ENCODE measurements around the gene PPP3CB.

Gene PPP3CB

GRCh38 chr10:73501651-73502050, 5.8 kb upstream of the PPP3CB start:
- Mint-ChIP-seq H3K27me3 (no peaks in the 10 kb centered on the region), H3K27ac (peak overlapping the region; percentile 80)
- intact Hi-C loops (cut with micrococcal nuclease): no loop called here

GRCh38 chr10:73497623-73498022, 1.8 kb upstream of the PPP3CB start:
- no peak overlapping the region for H3K4me3 Mint-ChIP-seq
- intact Hi-C loops (cut with micrococcal nuclease): loop anchor here (10.0 kb wide), 2 partner anchors 93 to 253 kb away; partner anchors contain the start of gene DNAJC9

More at GRCh38 chr10:73501651-73502050, 5.8 kb upstream of the PPP3CB start:
- Mint-ChIP-seq H3K4me3 (peak overlapping the region; percentile 35), H3K9me3 (no peaks in the 10 kb centered on the region), H3K4me1 (ENCODE audit: low read depth) (peaks cover 41% of the 10 kb centered on the region), H3K36me3 (ENCODE audit: low read depth) (peaks cover 49% of the 10 kb centered on the region)

GRCh38 chr10:73495226-73495883, 469 bp downstream of the PPP3CB start:
- H3K9me3 Mint-ChIP-seq: no peaks in the 10 kb centered on the region
- no peaks in the 10 kb centered on the region for H3K27me3 Mint-ChIP-seq
- H3K36me3 Mint-ChIP-seq (ENCODE audit: low read depth): peaks cover 35% of the 10 kb centered on the region
- H3K4me3 Mint-ChIP-seq: peak overlapping the region; percentile 96
- intact Hi-C loops (cut with micrococcal nuclease): loop anchor here (10.0 kb wide), 2 partner anchors 91 to 251 kb away; partner anchors contain the start of gene DNAJC9
- peak overlapping the region; percentile 100 for H3K27ac Mint-ChIP-seq
- H3K4me1 Mint-ChIP-seq (ENCODE audit: low read depth): peaks cover 51% of the 10 kb centered on the region

More at GRCh38 chr10:73497623-73498022, 1.8 kb upstream of the PPP3CB start:
- Mint-ChIP-seq H3K27ac (no peak overlapping the region), H3K27me3 (no peaks in the 10 kb centered on the region), H3K9me3 (no peaks in the 10 kb centered on the region), H3K4me1 (ENCODE audit: low read depth) (peaks cover 67% of the 10 kb centered on the region), H3K36me3 (ENCODE audit: low read depth) (peaks cover 39% of the 10 kb centered on the region)

GRCh38 chr10:73494877-73495225, 973 bp downstream of the PPP3CB start:
- intact Hi-C loops (cut with micrococcal nuclease): loop anchor here (10.0 kb wide), 2 partner anchors 90 to 250 kb away; partner anchors contain the start of gene DNAJC9
- peaks cover 35% of the 10 kb centered on the region for H3K36me3 Mint-ChIP-seq (ENCODE audit: low read depth)
- H3K27ac Mint-ChIP-seq: peak overlapping the region; percentile 100
- peaks cover 54% of the 10 kb centered on the region for H3K4me1 Mint-ChIP-seq (ENCODE audit: low read depth)
- no peaks in the 10 kb centered on the region for H3K27me3 Mint-ChIP-seq
- H3K4me3 Mint-ChIP-seq: peak overlapping the region; percentile 96
- H3K9me3 Mint-ChIP-seq: no peaks in the 10 kb centered on the region

GRCh38 chr10:73494213-73494612, 1.6 kb downstream of the PPP3CB start:
- Mint-ChIP-seq H3K27ac (peak overlapping the region; percentile 58), H3K27me3 (no peaks in the 10 kb centered on the region), H3K9me3 (no peaks in the 10 kb centered on the region), H3K4me1 (ENCODE audit: low read depth) (peaks cover 59% of the 10 kb centered on the region), H3K4me3 (peak overlapping the region; percentile 39), H3K36me3 (ENCODE audit: low read depth) (peaks cover 35% of the 10 kb centered on the region)
- intact Hi-C loops (cut with micrococcal nuclease): loop anchor here (10.0 kb wide), 2 partner anchors 89 to 249 kb away; partner anchors contain the start of gene DNAJC9

GRCh38 chr10:73493781-73494180, 2.0 kb downstream of the PPP3CB start:
- Mint-ChIP-seq H3K4me3 (no peak overlapping the region), H3K9me3 (no peaks in the 10 kb centered on the region), H3K27ac (peak overlapping the region; percentile 58), H3K4me1 (ENCODE audit: low read depth) (peaks cover 63% of the 10 kb centered on the region), H3K27me3 (no peaks in the 10 kb centered on the region), H3K36me3 (ENCODE audit: low read depth) (peaks cover 39% of the 10 kb centered on the region)
- intact Hi-C loops (cut with micrococcal nuclease): loop anchor here (10.0 kb wide), 2 partner anchors 89 to 249 kb away; partner anchors contain the start of gene DNAJC9

- peaks cover 43% of the 10 kb centered on the region for H3K36me3 Mint-ChIP-seq (ENCODE audit: low read depth)
- H3K4me1 Mint-ChIP-seq (ENCODE audit: low read depth): peaks cover 26% of the 10 kb centered on the region
- intact Hi-C loops (cut with micrococcal nuclease): no loop called here
- H3K27ac Mint-ChIP-seq: no peak overlapping the region
- no peaks in the 10 kb centered on the region for H3K9me3 Mint-ChIP-seq
- H3K4me3 Mint-ChIP-seq: no peak overlapping the region
- no peaks in the 10 kb centered on the region for H3K27me3 Mint-ChIP-seq
These were observed 9.2 kb downstream of the PPP3CB start for GRCh38 chr10:73486601-73487000.

GRCh38 chr10:73485320-73485719, 10.5 kb downstream of the PPP3CB start:
- Mint-ChIP-seq H3K27ac (no peak overlapping the region), H3K36me3 (ENCODE audit: low read depth) (peaks cover 45% of the 10 kb centered on the region), H3K4me3 (no peak overlapping the region), H3K9me3 (no peaks in the 10 kb centered on the region), H3K27me3 (no peaks in the 10 kb centered on the region), H3K4me1 (ENCODE audit: low read depth) (peaks cover 26% of the 10 kb centered on the region)
- intact Hi-C loops (cut with micrococcal nuclease): no loop called here

- H3K27me3 Mint-ChIP-seq: no peaks in the 10 kb centered on the region
- H3K27ac Mint-ChIP-seq: no peak overlapping the region
- no peaks in the 10 kb centered on the region for H3K9me3 Mint-ChIP-seq
- no peak overlapping the region for H3K4me3 Mint-ChIP-seq
- peaks cover 58% of the 10 kb centered on the region for H3K36me3 Mint-ChIP-seq (ENCODE audit: low read depth)
- intact Hi-C loops (cut with micrococcal nuclease): no loop called here
- H3K4me1 Mint-ChIP-seq (ENCODE audit: low read depth): peaks cover 1% of the 10 kb centered on the region
These were observed 15.7 kb downstream of the PPP3CB start for GRCh38 chr10:73480158-73480557.

GRCh38 chr10:73478636-73479035, 17.2 kb downstream of the PPP3CB start:
- H3K4me1 Mint-ChIP-seq (ENCODE audit: low read depth): no peaks in the 10 kb centered on the region
- H3K27ac Mint-ChIP-seq: no peak overlapping the region
- no peaks in the 10 kb centered on the region for H3K27me3 Mint-ChIP-seq
- peaks cover 73% of the 10 kb centered on the region for H3K36me3 Mint-ChIP-seq (ENCODE audit: low read depth)
- no peak overlapping the region for H3K4me3 Mint-ChIP-seq
- no peaks in the 10 kb centered on the region for H3K9me3 Mint-ChIP-seq
- intact Hi-C loops (cut with micrococcal nuclease): no loop called here

- intact Hi-C loops (cut with micrococcal nuclease): no loop called here
- no peaks in the 10 kb centered on the region for H3K27me3 Mint-ChIP-seq
- H3K4me3 Mint-ChIP-seq: no peak overlapping the region
- no peaks in the 10 kb centered on the region for H3K9me3 Mint-ChIP-seq
- peaks cover 79% of the 10 kb centered on the region for H3K36me3 Mint-ChIP-seq (ENCODE audit: low read depth)
- H3K4me1 Mint-ChIP-seq (ENCODE audit: low read depth): peaks cover 11% of the 10 kb centered on the region
- no peak overlapping the region for H3K27ac Mint-ChIP-seq
These were observed 24.6 kb downstream of the PPP3CB start for GRCh38 chr10:73471226-73471625.

- Mint-ChIP-seq H3K27me3 (no peaks in the 10 kb centered on the region), H3K4me3 (no peak overlapping the region), H3K4me1 (ENCODE audit: low read depth) (peaks cover 11% of the 10 kb centered on the region), H3K27ac (peak overlapping the region; percentile 25), H3K9me3 (no peaks in the 10 kb centered on the region), H3K36me3 (ENCODE audit: low read depth) (peaks cover 79% of the 10 kb centered on the region)
- intact Hi-C loops (cut with micrococcal nuclease): no loop called here
These were observed 26.2 kb downstream of the PPP3CB start for GRCh38 chr10:73469579-73469978.

GRCh38 chr10:73467206-73467605, 28.6 kb downstream of the PPP3CB start:
- Mint-ChIP-seq H3K4me3 (no peak overlapping the region), H3K4me1 (ENCODE audit: low read depth) (peaks cover 11% of the 10 kb centered on the region), H3K9me3 (no peaks in the 10 kb centered on the region), H3K27me3 (no peaks in the 10 kb centered on the region), H3K36me3 (ENCODE audit: low read depth) (peaks cover 84% of the 10 kb centered on the region), H3K27ac (no peak overlapping the region)
- intact Hi-C loops (cut with micrococcal nuclease): no loop called here

GRCh38 chr10:73465978-73466726, 29.7 kb downstream of the PPP3CB start:
- intact Hi-C loops (cut with micrococcal nuclease): no loop called here
- Mint-ChIP-seq H3K27ac (no peak overlapping the region), H3K36me3 (ENCODE audit: low read depth) (peaks cover 84% of the 10 kb centered on the region), H3K4me1 (ENCODE audit: low read depth) (peaks cover 11% of the 10 kb centered on the region), H3K9me3 (no peaks in the 10 kb centered on the region), H3K4me3 (no peak overlapping the region), H3K27me3 (no peaks in the 10 kb centered on the region)
